Astrocyte of the hippocampus (primary cell): ENCODE measurements around the gene MAP2K1.
"Not testable (repeated sequence)": the region's sequence is repeated elsewhere in the genome, so short reads cannot be mapped to it uniquely, and the experiment has no call there.

Source experiments
- DNase-seq: peaks from one replicate; pipeline ENCODE4 v3.0.0; 2011; ENCODE audit warnings: low read depth, low spot score

Gene MAP2K1

DNA sequence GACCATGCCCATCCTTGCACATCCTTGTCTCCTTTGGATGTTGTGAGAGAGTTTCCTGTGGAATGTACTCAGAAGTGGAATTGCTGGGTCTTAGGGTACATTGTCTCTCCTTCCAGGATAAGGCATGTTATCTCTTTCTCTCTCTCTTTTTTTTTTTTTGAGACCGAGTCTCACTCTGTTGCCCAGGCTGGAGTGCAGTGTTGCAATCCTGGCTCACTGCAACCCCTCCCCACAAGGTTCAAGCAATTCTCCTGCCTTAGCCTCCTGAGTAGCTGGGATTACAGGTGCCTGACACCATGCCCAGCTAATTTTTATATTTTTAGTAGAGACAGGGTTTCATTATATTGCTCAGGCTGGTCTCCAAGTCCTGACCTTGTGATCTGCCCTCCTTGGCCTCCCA lies 6.3 kb downstream of the MAP2K1 start:
- DNase-seq: not testable (repeated sequence)

DNA sequence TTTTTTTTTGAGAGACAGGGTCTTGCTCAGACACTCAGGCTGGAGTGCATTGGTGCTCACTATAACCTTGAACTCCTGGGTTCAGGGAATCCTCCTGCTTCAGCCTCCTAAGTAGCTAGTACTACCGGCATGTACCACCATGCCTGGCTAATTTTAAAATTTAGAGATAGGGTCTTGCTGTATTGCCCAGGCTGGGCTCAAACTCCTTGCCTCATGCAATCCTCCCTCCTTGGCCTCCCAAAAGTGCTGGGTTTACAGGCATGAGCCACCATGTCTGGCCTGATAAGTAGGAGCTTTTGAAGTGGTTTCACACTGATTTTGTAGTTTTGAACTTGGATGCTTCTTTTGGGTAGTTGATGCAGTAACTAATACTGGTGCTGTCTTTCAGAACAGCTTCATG lies 7.8 kb downstream of the MAP2K1 start:
- DNase-seq: no peak

DNA sequence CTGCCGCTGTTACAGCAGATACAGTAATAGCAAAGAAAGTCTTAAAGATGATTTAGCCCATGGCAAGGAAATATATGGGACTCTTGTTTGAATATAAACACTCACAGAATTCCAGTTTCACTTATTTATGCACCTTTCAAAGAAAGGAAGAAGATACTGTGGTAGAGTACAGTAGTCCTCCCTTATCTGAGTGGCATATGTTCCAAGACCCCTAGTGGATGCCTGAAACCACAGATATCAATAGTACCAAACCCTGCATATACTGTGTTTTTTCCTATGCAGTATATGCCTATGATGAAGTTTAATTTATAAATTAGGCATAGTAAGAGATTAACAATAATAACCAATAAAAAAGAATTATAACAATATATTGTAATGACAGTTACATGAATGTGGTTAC lies 8.2 kb downstream of the MAP2K1 start:
- no peak for DNase-seq

DNA sequence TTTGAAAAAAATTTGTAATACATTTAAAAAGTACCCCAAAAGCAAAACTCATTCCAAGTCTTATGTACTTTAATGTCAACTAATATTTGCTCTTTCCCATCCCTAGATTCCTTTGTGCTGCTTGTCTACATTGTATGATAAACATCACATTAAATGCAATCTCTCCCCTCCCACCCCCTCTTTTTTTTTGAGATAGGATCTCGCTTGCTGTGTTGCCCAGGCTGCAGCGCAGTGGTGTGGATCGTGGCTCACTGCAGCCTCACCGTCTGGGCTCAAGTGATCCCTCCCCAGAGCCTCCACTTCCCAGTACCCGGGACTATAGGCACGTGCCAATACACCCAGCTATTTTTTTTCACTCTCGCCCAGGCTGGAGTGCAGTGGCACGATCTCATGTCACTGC lies 12.6 kb downstream of the MAP2K1 start:
- DNase-seq: no peak

DNA sequence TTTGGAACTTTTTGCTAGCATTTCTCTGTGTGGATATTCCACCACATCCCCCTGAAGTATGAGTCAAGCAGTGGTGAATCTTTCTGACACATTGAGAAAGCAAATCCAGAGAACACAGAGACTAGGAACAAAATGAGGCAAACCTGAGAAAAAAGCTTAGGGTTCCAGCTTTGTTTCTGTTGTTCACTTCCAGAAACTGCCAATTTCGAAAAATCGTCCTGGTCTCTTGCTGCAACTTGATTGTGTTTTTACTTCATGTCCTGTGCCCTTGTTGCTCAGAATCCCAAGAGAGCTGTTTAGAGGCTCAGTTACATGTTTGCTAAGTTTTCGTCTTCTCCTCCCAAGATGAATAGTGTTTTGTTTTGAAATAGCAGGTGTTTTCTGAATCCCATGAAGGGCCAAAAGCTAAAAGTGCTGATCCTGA lies 13.7 kb downstream of the MAP2K1 start:
- DNase-seq: peak; percentile 37

DNA sequence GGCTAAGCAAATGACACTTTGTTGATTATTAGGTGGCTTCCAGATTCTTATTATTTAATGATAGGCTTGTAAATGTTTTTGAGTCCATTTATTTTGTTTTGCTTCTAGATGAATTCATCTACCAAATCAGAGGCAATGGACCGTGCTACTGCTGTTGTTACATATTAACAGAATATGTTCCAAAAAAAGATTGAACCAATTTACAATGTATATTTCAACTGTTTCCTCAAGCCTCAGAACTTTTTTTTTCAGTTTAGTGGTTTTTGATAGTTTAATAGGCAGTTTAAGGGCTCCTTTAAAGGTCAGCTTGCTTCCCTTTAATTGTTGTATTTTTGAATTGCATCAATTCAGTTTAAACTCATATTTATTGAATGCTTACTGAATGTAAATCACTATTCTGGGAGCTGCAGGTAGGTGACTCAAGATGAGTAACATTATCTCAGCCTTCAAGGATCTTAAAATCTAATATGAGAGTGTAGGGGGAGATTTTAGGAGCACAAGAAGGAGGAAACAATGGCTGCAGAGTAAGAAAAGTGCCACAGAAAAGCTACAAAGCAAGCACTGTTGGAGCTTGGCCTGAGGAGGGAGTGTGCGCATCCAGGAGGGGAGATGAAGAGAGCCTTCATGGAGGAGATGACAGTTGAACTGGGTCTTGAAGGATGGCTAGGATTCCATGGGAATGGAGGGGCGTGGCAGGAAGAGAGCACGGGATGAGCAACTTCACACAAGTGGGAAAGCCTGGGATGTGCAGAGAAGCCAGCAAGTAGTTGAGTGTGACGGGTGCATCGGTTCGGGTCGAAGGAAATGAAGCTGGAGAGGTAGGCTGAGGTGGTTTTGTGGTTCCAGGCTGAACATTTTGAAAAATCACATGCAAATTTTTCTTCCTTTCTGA lies 14.7 kb downstream of the MAP2K1 start:
- no peak for DNase-seq

DNA sequence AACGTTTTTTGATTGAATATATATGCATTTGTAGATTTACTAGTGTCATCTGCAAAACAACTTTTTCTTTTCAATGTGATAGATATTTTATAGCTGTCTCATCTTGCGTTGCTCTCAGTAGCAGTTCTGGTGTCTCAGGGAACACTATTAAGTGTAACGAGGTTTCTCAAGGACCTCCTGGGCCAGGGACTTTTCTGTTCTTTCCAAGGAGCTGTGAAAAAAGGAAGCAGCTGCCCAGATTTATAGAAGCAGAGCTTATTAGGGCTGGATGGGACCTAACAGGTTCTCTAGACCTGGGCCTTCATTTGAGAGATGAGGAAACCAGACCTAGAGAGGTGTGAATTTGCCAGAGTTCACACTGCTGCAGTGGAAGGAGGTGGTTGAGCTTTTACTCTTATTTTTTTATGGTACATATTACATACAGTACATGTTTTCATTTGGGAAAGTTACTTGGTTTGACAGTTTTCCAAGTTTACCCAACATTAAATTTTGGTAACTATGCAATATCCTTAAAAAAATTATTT lies 16.1 kb downstream of the MAP2K1 start:
- no peak for DNase-seq

DNA sequence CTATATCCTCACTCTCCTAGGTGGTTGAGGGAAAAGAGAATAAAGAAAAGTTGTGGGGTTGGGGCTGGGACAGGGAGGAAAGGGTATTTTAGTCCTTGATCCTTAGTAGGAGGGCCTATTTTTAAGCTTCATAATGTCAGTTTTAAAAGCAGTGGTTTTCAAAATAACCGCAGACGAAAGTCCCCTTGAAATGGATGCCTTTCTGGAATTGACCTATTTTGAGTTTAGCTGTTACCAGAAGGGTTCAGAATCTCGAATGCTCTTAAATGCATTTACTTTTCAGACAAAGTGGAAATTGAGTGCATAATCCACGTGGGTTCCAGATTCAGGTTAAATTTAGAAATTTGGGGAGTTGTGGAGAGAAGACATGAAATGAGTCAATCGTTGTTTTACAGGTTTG lies 16.6 kb downstream of the MAP2K1 start:
- no peak for DNase-seq

DNA sequence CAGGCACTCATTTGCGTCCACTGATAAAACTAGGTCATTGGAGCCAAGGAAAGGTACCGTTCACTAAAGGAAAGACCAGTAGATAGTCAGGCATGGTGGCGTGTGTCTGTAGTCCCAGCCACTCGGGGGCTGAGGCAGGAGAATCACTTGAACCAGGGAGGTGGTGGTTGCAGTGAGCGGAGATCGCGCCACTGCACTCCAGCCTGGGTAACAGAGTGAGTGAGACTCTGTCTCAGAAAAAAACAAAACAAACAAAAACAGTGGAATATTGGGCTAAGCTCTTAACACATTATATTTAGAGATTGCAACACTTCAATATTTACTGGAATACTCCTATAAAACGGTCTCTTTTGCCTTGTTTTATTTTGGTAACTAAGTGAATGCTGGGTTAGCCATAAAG lies 17.4 kb downstream of the MAP2K1 start:
- no peak for DNase-seq

DNA sequence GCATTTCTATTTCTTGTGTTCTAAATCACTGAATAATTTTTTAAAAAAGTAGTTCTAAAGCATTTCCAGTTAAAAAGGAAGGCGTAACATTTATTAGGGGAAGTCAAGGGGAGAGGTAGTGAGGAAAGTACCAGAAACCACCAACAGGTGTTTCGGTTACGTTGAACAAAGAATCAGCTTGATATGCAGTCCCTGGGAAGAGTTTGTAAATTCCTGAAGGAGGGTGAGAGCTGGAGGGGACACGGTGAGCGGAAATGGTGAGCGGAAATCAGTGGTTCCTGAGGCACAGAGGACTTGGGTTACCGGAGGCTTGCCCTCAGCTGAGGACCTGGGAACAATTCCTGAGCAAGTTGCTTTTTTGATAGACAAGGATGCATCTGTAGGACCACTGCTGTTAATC lies 17.8 kb downstream of the MAP2K1 start:
- DNase-seq: no peak

DNA sequence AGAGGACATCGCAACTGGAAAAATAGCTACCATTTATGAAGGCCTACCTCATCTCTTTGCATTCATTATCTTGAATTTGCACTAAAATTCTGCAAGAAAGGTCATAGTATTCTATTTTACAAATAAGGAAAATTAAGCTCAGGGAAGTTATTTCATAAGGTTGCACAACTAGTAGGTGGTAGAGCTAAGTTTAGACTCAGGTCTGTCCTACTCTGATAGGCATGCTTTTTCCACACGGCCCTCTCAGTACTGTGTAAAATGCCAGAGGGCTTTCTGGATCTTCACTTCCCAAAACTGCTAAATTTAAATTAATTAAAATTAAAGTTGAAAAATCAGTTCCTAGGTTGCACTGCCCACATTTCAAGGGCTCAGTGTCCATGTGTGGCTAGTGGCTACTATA lies 18.3 kb downstream of the MAP2K1 start:
- no peak for DNase-seq

DNA sequence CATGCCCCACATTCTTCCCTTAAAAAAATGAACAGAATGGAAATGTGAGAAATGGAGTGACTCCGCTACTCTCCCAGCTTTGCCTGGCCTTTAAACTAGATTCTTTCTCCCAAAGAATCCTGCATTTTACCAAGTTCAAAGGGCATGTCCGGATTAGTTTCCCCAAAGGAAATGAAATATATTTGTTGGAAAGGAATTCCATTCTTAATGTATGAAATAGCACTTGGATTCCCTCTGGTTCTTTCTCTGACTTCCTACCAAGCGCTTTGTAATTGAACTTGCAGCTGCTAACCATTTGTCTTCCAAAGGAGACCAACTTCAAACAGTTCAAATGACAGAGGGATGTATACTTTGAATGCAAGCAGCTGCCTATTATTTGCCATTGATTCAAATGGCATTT lies 18.9 kb downstream of the MAP2K1 start:
- DNase-seq: no peak

DNA sequence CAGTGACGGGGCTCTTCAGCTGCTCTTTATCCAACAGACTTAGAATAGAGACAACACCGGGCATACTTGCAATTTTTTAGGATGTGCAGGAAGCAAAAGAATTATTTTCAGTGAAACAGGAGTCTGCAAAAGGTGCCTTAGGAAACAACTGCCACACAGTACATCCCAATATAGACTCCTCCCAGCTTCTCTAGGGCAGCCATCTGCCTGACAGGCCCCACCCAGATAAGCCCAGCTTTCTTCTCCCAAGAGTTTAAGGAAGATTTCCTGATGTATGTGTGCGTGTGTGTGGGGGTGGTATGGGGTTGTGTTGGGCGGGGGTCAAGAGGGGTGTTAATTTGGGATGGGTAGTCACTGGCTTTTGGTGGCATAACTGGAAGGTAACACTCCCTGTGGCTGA lies 21.5 kb downstream of the MAP2K1 start:
- no peak for DNase-seq

DNA sequence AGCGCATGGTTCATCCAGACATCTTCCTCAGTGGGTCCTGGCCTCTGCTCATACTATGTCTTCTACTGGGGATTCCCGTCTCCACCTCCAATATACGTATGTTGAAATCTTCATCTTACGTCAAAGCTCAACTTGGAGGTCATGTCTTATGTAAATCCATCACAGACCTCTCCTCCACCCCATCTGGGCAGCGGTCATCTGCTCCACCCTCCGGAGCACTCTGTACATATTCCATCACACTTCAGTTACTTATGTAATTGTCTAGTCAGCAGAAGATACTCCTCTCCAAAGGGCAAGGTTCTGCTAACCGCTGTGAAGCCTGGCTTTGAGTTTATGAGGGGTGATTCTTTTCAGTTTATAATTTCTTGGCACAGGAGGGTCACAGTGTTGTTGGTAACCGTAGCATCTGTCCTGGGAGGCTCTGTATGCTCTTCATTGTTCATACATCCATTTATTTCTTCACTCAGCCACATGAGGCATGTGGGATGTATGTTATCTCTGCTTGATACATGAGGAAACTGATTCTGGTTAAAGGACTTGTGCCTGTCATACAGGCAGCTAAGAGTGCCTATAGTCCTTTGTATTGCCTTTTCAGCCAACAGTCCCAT lies 22.1 kb downstream of the MAP2K1 start:
- no peak for DNase-seq

DNA sequence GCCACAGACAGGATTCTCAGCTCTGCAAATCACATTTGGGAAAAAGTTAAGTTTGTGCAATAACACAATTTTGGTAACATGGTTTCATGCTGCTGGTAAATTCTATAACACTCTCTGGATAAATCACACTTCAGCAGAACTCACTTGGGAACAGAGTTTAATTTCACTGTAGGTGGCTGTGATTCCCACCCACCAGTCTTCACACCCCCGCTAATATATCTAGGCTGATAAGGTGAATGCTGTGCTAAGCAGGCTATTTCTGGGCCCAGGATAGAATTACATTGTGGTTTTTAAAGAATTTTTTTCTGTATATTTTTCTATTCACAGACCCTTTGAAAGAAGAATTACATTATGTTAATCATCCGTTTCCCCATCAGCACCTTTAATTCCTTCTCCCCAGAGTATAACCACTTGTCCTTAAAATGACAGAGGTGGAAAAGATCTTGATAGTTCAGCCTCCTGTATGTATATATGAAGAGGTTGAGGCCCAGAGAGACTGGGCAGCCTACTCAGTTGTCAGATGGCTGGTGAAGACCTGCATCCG lies 22.9 kb downstream of the MAP2K1 start:
- no peak for DNase-seq

DNA sequence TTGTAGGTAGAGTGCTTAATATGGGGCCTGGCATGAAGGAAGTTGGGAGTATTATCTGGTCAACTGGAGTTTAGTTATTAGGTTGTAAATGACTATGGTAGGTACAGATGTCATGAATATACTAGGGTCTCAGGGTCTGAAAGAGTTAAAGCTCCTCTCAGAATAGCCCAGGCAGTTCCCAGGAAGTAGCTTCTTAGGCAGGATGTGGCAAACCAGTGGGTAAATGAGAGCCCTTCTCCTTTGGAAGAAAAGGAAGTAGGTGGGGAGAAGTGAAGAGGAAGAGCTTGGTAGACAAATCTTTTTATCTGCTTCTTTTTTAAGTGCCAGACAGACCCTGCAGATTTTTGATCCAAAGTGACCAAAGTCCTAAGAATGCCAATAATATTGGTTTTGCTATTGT lies 24.5 kb downstream of the MAP2K1 start:
- DNase-seq: no peak

DNA sequence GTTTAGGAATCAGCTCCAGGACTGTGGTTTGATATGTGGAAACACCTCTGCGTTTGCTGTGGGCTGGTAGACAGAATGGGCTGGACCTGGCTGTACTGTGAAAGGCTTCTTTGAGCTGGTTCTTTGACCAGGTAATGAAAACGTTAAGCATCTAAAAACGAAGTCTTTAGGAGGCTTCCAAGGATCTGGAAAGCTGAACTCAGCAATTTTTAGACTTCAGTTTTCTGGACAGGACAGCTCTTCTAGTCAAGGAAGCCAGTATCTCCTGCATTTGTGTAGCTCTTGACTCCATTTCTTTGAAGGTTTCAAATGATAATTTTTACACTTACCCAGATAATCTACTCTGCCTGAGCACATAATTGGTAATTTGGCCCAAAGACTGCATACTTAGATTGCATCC lies 25.5 kb downstream of the MAP2K1 start:
- peak; percentile 33 for DNase-seq

DNA sequence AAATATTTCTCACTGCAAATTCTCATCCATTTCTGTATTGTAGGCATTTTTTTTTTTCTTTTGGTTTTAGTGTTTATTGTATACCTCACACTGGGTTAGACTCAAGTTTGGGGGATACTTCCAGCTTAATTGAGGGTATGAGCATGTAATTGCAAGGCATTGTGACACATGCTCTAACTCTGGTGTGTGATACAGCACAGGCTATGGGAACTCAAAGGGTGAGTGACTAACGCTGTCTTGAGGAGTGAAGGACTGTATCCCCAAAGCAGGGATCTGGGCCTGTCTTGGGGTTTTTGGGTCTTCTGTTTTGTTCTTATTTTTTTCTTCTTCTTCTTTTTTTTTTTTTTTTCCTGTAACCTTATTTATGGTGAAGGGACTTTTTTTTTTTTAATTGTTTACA lies 26.9 kb downstream of the MAP2K1 start:
- no peak for DNase-seq

DNA sequence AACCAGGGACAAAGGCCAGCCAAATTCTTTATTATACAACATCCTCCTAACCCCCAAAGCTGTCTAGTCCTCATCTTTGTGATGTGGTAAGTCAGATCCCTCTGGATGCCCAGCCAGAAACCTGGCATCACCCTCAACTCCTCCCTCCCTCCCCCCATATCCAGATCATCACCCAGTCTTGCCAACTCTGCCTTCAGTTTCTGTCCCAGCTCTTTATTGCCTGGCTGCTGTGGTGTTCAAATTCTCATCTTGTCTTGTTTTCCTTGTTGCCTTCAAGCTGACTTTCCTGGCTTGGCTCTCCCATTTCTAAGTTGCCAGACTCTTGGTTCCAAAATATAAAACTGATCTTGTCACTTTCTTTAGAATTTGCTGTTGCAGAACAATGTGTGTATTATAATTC lies 28.6 kb downstream of the MAP2K1 start:
- DNase-seq: no peak

DNA sequence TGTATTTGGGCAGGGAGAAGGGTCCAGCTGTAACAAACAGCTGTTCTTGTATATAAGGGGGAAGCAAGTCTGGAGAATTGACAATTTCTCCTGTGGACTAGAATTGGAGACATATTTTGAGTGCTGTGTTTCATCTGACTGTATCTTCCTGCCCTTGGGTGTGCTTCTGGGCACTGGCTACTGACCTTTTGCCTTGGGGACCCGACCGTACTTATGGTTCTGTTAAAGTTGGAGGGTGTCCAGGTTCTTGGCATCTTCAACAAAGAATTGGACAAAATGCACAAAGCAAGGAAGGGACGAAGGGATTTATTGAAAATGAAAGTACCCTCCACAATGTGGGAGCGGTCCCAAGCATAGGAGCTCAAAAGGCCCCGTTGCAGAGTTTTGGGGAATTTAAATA lies 31.0 kb downstream of the MAP2K1 start:
- no peak for DNase-seq

DNA sequence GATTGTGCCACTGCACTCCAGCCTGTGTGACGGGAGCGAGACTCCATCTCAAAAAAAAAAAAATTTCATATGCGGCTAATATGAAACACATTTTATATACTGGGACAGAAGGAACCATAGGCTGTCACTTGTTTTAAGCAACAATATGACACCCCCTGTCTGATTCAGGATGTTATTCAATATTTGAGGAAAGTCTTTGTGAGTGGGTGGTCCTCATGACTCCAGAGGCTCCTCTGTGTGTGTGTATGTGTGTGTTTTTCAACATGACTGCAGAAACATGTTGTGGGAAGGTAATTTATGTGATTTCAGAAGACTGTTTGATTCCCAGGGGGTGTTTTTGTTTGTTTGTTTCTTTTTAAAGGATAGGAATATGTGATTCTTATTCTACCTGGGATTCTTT lies 32.8 kb downstream of the MAP2K1 start:
- DNase-seq: no peak

DNA sequence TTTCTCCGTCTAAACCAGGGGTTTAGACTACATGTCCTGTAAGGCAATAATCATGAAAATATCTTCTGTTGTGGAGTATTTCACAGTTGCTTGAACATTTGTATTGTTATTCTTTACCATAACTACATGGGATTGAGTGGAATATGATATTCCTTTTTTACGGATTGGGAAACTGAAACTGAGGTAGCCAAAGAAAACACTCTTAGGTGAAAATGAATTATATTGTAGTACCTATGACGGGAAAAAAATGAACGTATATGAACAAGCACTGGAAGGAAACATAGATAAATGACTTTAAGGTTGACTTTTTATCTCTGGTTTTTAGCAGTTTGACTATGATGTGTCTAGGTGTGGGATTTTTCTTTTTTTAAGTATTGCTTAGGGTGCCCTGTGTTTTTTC lies 35.6 kb downstream of the MAP2K1 start:
- DNase-seq: no peak

DNA sequence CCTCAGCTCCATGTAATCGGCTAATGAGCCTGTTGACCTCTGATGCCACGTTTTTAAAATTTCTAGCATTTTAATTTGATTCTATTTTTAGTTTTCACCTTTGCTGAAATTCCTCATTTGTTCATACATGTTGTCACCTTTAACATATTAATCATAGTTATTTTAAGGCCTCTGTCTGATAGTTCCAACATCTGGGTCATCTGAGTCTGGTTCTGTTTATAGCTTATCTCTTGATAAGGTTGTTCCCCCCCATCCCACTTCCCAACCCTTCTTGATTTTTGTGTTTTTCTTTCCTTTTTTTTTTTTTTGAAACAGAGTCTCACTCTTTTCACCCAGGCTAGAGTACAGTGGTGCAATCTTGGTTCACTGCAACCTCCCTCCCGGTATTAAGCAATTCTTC lies 36.4 kb downstream of the MAP2K1 start:
- DNase-seq: no peak
